ENCODE measurements around the gene ALG2. TPM values are rescaled to one million over a fixed set of nuclear protein-coding genes. Genes with fewer than 3 reads are reported as not detected.

Gene ALG2
- total and polyA plus RNA-seq, 2 of the 13 experiments (the other 11 are each of a cell fraction or from before 2014, with no cell fraction given): 46.2 to 49.0 TPM

DNA sequence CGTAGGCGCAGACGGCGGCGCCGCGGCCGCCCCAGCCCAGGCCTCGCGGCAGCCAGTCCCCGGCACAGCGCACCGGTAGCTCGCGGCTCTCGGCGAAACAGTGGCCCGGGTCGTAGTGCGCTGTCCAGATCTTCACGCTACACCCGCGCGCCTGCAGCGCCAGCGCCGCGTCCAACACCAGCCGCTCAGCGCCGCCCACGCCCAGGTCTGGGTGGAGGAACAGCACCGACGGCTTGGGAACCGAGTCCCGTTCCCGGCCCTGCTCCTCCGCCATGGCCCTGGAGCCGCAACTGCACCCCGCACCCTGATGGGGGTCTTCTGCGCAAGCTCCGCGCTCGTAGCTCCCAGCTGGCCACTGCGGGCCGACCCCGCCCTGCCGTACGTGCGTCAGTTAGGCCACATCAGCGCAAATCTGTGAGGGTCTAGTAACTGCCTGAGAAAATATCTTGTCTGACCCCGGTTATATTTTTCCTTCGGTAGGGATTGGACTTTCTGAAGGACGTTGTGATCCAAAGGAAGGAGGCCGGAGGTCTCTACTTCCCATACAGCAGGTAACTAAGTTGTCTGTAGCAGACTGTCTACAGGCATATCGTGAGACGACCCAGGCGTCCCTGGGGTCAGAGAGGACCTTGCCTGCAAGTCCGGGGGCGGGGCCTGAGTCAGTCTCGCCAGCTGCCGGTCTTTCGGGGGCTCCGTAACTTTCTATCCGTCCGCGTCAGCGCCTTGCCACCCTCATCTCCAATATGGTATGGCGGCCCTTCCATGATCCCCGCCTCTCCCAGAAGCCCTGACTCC is at the start of gene ALG2, which contains the start of gene SEC61B (continued):
- TF ChIP-seq, protein P1, sequence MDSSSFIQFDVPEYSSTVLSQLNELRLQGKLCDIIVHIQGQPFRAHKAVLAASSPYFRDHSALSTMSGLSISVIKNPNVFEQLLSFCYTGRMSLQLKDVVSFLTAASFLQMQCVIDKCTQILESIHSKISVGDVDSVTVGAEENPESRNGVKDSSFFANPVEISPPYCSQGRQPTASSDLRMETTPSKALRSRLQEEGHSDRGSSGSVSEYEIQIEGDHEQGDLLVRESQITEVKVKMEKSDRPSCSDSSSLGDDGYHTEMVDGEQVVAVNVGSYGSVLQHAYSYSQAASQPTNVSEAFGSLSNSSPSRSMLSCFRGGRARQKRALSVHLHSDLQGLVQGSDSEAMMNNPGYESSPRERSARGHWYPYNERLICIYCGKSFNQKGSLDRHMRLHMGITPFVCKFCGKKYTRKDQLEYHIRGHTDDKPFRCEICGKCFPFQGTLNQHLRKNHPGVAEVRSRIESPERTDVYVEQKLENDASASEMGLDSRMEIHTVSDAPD (CRISPR knock-in tag; IDR thresholded peaks at IDR 0.05): 0 out of 2 replicates have a peak, but pooled peaks have one; percentile 44
- TF ChIP-seq NKX3-1 (CRISPR knock-in tag; IDR thresholded peaks at IDR 0.05) (peak; percentile 38; the same call in 1 of the 2 replicates), NFIC (IDR thresholded peaks at IDR 0.05; ENCODE audit: low read length) (0 out of 2 replicates have a peak, but pooled peaks have one; percentile 30), SOX6 (IDR thresholded peaks at IDR 0.05) (no peak), SOX6 (CRISPR knock-in tag; IDR thresholded peaks at IDR 0.05) (peak; percentile 54; the same call in 1 of the 2 replicates), SSRP1 (CRISPR knock-in tag; IDR thresholded peaks at IDR 0.05) (no peak), SNAI1 (CRISPR knock-in tag; IDR thresholded peaks at IDR 0.05; ENCODE audit: borderline replicate concordance) (no peak), ZNF552 (CRISPR knock-in tag; IDR thresholded peaks at IDR 0.05; ENCODE audit: borderline replicate concordance) (no peak), FOXC1 (CRISPR knock-in tag; IDR thresholded peaks at IDR 0.05; ENCODE audit: borderline replicate concordance) (peak; percentile 52; the same call in 1 of the 2 replicates), SNAPC2 (CRISPR knock-in tag; IDR thresholded peaks at IDR 0.05) (peak; percentile 60; the same call in 1 of the 2 replicates), TEAD2 (CRISPR knock-in tag; IDR thresholded peaks at IDR 0.05) (peak; percentile 27; the same call in 1 of the 2 replicates), FOXA3 (CRISPR knock-in tag; IDR thresholded peaks at IDR 0.05) (no peak; the same call in 1 of the 2 replicates), ARID2 (CRISPR knock-in tag; IDR thresholded peaks at IDR 0.05; ENCODE audit: borderline replicate concordance) (0 out of 2 replicates have a peak, but pooled peaks have one; percentile 49), ZNF709 (CRISPR knock-in tag; IDR thresholded peaks at IDR 0.05) (peak; percentile 41), CBFB (CRISPR knock-in tag; IDR thresholded peaks at IDR 0.05) (no peak), NFYC (CRISPR knock-in tag; IDR thresholded peaks at IDR 0.05) (peak; percentile 31; the same call in 1 of the 2 replicates), ELF1 (CRISPR knock-in tag; IDR thresholded peaks at IDR 0.05) (0 out of 2 replicates have a peak, but pooled peaks have one; percentile 8), ZMYM4 (CRISPR knock-in tag; IDR thresholded peaks at IDR 0.05) (peak; percentile 40), AGO2 (optimal IDR thresholded peaks at IDR 0.05; ENCODE audit: low read depth, low read length) (peak; percentile 71), ZNF235 (CRISPR knock-in tag; IDR thresholded peaks at IDR 0.05; ENCODE audit: borderline replicate concordance) (0 out of 2 replicates have a peak, but pooled peaks have one; percentile 16), ZMYM2 (CRISPR knock-in tag; IDR thresholded peaks at IDR 0.05) (peak; percentile 31; the same call in 1 of the 2 replicates), ZNF205 (CRISPR knock-in tag; IDR thresholded peaks at IDR 0.05) (no peak; the same call in 1 of the 2 replicates), WIZ (CRISPR knock-in tag; IDR thresholded peaks at IDR 0.05) (peak; percentile 60; the same call in 1 of the 2 replicates), ZNF772 (CRISPR knock-in tag; IDR thresholded peaks at IDR 0.05) (peak; percentile 42)
- TF ChIP-seq, protein P2, sequence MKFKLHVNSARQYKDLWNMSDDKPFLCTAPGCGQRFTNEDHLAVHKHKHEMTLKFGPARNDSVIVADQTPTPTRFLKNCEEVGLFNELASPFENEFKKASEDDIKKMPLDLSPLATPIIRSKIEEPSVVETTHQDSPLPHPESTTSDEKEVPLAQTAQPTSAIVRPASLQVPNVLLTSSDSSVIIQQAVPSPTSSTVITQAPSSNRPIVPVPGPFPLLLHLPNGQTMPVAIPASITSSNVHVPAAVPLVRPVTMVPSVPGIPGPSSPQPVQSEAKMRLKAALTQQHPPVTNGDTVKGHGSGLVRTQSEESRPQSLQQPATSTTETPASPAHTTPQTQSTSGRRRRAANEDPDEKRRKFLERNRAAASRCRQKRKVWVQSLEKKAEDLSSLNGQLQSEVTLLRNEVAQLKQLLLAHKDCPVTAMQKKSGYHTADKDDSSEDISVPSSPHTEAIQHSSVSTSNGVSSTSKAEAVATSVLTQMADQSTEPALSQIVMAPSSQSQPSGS (CRISPR knock-in tag; IDR thresholded peaks at IDR 0.05): no peak
- TF ChIP-seq, protein P3, sequence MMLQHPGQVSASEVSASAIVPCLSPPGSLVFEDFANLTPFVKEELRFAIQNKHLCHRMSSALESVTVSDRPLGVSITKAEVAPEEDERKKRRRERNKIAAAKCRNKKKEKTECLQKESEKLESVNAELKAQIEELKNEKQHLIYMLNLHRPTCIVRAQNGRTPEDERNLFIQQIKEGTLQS (CRISPR knock-in tag; IDR thresholded peaks at IDR 0.05): peak; percentile 2; the same call in 1 of the 2 replicates
- TF ChIP-seq, protein P4, sequence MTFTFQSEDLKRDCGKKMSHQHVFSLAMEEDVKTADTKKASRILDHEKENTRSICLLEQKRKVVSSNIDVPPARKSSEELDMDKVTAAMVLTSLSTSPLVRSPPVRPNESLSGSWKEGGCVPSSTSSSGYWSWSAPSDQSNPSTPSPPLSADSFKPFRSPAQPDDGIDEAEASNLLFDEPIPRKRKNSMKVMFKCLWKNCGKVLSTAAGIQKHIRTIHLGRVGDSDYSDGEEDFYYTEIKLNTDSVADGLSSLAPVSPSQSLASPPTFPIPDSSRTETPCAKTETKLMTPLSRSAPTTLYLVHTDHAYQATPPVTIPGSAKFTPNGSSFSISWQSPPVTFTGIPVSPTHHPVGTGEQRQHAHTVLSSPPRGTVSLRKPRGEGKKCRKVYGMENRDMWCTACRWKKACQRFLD (CRISPR knock-in tag; IDR thresholded peaks at IDR 0.05; ENCODE audit: borderline replicate concordance): peak; percentile 49; the same call in 1 of the 2 replicates

Measured in HepG2 (cell line).